Measurements from ENCODE around the gene SORCS1.

The SORCS1 gene

DNA sequence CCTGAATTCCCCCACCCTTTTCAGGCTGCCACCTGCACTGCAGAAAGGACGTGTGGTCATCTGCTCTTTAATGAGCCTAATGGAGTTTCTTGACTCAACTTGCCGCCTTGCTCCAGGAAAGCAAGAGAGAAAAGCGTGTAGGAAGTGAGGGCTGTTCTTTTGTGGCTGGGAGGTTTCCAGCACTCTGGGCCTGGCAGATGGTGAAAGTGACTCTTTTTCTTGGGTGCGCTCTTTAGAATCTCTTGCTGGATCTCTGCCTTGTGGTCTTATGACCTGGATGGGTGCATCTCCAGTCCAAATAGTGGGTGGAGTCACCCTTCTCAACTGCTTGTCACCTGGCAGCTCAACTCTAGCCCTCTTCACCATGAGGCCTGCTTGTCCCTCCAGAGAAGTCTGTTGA is 244.0 kb downstream of the SORCS1 start (continued):
- TF ChIP-seq, protein P1, sequence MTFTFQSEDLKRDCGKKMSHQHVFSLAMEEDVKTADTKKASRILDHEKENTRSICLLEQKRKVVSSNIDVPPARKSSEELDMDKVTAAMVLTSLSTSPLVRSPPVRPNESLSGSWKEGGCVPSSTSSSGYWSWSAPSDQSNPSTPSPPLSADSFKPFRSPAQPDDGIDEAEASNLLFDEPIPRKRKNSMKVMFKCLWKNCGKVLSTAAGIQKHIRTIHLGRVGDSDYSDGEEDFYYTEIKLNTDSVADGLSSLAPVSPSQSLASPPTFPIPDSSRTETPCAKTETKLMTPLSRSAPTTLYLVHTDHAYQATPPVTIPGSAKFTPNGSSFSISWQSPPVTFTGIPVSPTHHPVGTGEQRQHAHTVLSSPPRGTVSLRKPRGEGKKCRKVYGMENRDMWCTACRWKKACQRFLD (tag by site-specific recombination; IDR thresholded peaks at IDR 0.05): no peak
- TF ChIP-seq ZNF677 (tag by site-specific recombination; IDR thresholded peaks at IDR 0.05) (no peak), ZNF548 (tag by site-specific recombination; IDR thresholded peaks at IDR 0.05) (no peak), REPIN1 (tag by site-specific recombination; IDR thresholded peaks at IDR 0.05; ENCODE audit: low read depth) (no peak), ZNF266 (tag by site-specific recombination; IDR thresholded peaks at IDR 0.05; ENCODE audit: low read depth) (no peak)
- TF ChIP-seq, protein P2, sequence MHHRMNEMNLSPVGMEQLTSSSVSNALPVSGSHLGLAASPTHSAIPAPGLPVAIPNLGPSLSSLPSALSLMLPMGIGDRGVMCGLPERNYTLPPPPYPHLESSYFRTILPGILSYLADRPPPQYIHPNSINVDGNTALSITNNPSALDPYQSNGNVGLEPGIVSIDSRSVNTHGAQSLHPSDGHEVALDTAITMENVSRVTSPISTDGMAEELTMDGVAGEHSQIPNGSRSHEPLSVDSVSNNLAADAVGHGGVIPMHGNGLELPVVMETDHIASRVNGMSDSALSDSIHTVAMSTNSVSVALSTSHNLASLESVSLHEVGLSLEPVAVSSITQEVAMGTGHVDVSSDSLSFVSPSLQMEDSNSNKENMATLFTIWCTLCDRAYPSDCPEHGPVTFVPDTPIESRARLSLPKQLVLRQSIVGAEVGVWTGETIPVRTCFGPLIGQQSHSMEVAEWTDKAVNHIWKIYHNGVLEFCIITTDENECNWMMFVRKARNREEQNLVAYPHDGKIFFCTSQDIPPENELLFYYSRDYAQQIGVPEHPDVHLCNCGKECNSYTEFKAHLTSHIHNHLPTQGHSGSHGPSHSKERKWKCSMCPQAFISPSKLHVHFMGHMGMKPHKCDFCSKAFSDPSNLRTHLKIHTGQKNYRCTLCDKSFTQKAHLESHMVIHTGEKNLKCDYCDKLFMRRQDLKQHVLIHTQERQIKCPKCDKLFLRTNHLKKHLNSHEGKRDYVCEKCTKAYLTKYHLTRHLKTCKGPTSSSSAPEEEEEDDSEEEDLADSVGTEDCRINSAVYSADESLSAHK (tag by site-specific recombination; IDR thresholded peaks at IDR 0.05): no peak
- TF ChIP-seq, protein P3, sequence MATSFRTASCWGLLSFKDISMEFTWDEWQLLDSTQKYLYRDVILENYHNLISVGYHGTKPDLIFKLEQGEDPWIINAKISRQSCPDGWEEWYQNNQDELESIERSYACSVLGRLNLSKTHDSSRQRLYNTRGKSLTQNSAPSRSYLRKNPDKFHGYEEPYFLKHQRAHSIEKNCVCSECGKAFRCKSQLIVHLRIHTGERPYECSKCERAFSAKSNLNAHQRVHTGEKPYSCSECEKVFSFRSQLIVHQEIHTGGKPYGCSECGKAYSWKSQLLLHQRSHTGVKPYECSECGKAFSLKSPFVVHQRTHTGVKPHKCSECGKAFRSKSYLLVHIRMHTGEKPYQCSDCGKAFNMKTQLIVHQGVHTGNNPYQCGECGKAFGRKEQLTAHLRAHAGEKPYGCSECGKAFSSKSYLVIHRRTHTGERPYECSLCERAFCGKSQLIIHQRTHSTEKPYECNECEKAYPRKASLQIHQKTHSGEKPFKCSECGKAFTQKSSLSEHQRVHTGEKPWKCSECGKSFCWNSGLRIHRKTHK (tag by site-specific recombination; IDR thresholded peaks at IDR 0.05): no peak
- TF ChIP-seq, protein P4, sequence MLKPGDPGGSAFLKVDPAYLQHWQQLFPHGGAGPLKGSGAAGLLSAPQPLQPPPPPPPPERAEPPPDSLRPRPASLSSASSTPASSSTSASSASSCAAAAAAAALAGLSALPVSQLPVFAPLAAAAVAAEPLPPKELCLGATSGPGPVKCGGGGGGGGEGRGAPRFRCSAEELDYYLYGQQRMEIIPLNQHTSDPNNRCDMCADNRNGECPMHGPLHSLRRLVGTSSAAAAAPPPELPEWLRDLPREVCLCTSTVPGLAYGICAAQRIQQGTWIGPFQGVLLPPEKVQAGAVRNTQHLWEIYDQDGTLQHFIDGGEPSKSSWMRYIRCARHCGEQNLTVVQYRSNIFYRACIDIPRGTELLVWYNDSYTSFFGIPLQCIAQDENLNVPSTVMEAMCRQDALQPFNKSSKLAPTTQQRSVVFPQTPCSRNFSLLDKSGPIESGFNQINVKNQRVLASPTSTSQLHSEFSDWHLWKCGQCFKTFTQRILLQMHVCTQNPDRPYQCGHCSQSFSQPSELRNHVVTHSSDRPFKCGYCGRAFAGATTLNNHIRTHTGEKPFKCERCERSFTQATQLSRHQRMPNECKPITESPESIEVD (tag by site-specific recombination; IDR thresholded peaks at IDR 0.05): no peak

DNA sequence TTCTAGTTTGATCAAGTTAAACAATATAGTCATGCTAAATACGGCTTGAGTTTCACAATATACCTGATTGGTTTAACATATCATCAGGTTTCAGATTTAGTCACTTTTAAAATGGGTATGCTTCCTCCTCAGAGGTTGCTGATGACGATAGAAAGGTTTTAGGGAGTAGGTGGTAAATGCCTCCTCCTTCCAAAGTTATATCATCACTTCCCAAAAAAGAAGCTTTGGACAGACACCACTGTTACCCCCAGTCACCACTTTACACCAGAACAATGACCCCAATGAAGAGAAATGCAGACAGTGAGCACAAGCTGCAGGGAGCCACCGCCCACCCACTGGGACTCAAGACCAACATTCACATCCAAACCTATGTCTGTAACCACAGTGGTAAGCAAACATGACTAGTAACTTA is 244.6 kb downstream of the SORCS1 start:
- CTCF ChIA-PET: no interaction called here
- no peak overlapping the region for H3K4me3 ChIP-seq (ENCODE audit: low read depth, low read length)
- peaks cover 6% of the 10 kb centered on the region for H3K4me1 ChIP-seq (ENCODE audit: control insufficient read depth, insufficient read depth, low read length)
- TF ChIP-seq ZNF366 (tag by site-specific recombination; conservative IDR thresholded peaks at IDR 0.05) (no peak), RBAK (tag by site-specific recombination; IDR thresholded peaks at IDR 0.05) (no peak), ZNF221 (tag by site-specific recombination; IDR thresholded peaks at IDR 0.05; ENCODE audit: borderline replicate concordance) (no peak), ZNF621 (tag by site-specific recombination; IDR thresholded peaks at IDR 0.05) (no peak), SCRT2 (tag by site-specific recombination; IDR thresholded peaks at IDR 0.05) (no peak), ZFP41 (tag by site-specific recombination; IDR thresholded peaks at IDR 0.05; ENCODE audit: borderline replicate concordance) (no peak), ZNF600 (tag by site-specific recombination; IDR thresholded peaks at IDR 0.05) (no peak), ZNF37A (tag by site-specific recombination; IDR thresholded peaks at IDR 0.05) (no peak), ZNF792 (tag by site-specific recombination; IDR thresholded peaks at IDR 0.05) (no peak), ZNF707 (tag by site-specific recombination; IDR thresholded peaks at IDR 0.05) (no peak)
- TF ChIP-seq, protein P5, sequence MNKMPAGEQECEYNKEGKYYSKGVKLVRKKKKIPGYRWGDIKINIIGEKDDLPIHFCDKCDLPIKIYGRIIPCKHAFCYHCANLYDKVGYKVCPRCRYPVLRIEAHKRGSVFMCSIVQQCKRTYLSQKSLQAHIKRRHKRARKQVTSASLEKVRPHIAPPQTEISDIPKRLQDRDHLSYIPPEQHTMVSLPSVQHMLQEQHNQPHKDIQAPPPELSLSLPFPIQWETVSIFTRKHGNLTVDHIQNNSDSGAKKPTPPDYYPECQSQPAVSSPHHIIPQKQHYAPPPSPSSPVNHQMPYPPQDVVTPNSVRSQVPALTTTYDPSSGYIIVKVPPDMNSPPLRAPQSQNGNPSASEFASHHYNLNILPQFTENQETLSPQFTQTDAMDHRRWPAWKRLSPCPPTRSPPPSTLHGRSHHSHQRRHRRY (tag by site-specific recombination; IDR thresholded peaks at IDR 0.05): no peak
- TF ChIP-seq, protein P6, sequence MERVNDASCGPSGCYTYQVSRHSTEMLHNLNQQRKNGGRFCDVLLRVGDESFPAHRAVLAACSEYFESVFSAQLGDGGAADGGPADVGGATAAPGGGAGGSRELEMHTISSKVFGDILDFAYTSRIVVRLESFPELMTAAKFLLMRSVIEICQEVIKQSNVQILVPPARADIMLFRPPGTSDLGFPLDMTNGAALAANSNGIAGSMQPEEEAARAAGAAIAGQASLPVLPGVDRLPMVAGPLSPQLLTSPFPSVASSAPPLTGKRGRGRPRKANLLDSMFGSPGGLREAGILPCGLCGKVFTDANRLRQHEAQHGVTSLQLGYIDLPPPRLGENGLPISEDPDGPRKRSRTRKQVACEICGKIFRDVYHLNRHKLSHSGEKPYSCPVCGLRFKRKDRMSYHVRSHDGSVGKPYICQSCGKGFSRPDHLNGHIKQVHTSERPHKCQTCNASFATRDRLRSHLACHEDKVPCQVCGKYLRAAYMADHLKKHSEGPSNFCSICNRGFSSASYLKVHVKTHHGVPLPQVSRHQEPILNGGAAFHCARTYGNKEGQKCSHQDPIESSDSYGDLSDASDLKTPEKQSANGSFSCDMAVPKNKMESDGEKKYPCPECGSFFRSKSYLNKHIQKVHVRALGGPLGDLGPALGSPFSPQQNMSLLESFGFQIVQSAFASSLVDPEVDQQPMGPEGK (tag by site-specific recombination; IDR thresholded peaks at IDR 0.05): no peak
- TF ChIP-seq, protein P7, sequence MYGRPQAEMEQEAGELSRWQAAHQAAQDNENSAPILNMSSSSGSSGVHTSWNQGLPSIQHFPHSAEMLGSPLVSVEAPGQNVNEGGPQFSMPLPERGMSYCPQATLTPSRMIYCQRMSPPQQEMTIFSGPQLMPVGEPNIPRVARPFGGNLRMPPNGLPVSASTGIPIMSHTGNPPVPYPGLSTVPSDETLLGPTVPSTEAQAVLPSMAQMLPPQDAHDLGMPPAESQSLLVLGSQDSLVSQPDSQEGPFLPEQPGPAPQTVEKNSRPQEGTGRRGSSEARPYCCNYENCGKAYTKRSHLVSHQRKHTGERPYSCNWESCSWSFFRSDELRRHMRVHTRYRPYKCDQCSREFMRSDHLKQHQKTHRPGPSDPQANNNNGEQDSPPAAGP (tag by site-specific recombination; IDR thresholded peaks at IDR 0.05): no peak
- TF ChIP-seq, protein P8, sequence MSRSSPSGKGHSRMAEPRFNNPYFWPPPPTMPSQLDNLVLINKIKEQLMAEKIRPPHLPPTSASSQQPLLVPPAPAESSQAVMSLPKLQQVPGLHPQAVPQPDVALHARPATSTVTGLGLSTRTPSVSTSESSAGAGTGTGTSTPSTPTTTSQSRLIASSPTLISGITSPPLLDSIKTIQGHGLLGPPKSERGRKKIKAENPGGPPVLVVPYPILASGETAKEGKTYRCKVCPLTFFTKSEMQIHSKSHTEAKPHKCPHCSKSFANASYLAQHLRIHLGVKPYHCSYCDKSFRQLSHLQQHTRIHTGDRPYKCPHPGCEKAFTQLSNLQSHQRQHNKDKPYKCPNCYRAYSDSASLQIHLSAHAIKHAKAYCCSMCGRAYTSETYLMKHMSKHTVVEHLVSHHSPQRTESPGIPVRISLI (tag by site-specific recombination; IDR thresholded peaks at IDR 0.05): no peak
- H3K36me3 ChIP-seq (ENCODE audit: control insufficient read depth in 2 of 2, insufficient read depth in 1 of 2, low read length in 2 of 2): no peaks in the 10 kb centered on the region
- no peaks in the 10 kb centered on the region for H3K9me3 ChIP-seq (ENCODE audit: control insufficient read depth, insufficient read depth, low read depth, low read length)
- no peak overlapping the region for H3K27ac ChIP-seq (ENCODE audit: extremely low read depth, low read depth, low read length)
- POLR2A ChIA-PET: no interaction called here

Data from HEK293 (cell line).